HTR-8/SVneo (cell line): ENCODE results near the gene DNAJC25.
A peak's percentile ranks its signal among the peaks of the same experiment; 100 is the strongest.

Experiments
- DNase-seq: peaks from one replicate; pipeline ENCODE4 v3.0.0; 2011; ENCODE audit warnings: low spot score, mixed read lengths; ENCODE audit not compliant: insufficient read length
- FAIRE-seq: peaks from 2 replicates; lab custom pipeline; 2011; peaks lifted over from hg19 to GRCh38; lab: Jason Lieb, UNC

The DNAJC25 gene

GRCh38 chr9:111622626-111623025, 8.5 kb upstream of the DNAJC25 start:
- FAIRE-seq: no peak
- peak; percentile 53 for DNase-seq

DNA sequence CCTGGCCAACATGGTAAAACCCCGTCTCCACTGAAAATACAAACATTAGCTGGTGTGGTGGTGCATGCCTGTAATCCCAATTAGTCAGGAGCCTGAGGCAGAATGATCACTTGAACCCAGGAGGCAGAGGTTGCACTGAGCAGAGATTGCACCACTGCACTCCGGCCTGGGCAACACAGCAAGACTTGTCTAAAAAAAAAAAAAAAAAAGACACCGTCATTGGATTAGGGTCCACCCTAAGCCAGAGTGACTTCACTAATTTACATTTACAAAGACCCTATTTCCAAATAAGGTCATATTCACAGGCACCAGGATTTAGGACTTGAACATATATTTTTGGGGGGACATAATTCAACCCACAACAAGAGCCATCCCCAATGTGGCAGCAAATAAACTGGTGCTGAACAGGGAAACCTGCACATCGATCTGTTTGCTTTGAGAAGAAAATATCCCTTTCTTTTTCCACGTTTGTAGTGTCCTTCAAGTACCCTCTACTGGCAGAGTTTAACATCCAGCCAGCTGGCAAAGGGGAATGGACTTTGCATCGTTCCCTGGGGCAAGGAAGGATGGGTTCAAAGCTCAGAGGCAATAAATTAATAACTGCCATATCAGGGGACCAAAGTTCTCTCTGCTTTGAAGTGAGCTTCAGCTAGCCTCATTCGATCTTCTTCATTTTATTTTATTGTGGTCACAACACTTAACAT, 3.7 kb upstream of the DNAJC25 start:
- FAIRE-seq: no peak
- no peak for DNase-seq

DNA sequence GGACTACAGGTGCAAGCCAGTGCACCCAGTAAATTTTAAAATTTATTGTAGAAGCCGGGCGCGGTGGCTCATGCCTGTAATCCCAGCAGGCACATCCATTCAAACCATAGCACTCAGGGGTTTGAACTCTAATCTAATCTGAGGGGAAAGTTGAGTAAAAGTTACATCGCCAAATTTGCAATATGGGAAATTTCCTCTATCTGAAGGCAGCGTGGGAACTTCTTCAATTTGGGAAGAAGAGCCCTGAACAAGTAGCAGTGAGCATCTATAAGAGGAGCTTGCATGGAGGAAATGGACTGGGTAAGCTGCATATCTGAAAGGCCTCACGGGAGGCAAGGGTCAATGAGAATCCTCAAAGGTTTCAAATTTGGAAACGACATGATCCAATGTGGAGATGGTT, 2.7 kb upstream of the DNAJC25 start:
- DNase-seq: no peak

GRCh38 chr9:111630182-111630963, 761 bp upstream of the DNAJC25 start:
- no peak for FAIRE-seq

More for the DNA sequence above, 2.7 kb upstream of the DNAJC25 start:
- no peak for FAIRE-seq

DNA sequence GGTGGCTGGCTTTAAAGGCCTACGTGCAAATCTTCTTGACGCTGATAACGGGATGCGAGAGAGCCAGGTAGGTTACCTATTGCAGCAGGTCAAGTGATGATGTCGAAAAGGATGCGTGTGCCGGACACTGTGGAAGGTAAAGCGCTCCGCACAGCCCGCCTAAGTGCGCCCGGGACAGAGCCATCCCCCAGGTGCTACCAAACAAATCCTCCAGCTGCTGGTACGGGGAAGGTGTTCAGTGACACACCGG, 245 bp upstream of the DNAJC25 start:
- FAIRE-seq (no peak), DNase-seq (no peak)

More at GRCh38 chr9:111630182-111630963, 761 bp upstream of the DNAJC25 start:
- no peak for DNase-seq

DNA sequence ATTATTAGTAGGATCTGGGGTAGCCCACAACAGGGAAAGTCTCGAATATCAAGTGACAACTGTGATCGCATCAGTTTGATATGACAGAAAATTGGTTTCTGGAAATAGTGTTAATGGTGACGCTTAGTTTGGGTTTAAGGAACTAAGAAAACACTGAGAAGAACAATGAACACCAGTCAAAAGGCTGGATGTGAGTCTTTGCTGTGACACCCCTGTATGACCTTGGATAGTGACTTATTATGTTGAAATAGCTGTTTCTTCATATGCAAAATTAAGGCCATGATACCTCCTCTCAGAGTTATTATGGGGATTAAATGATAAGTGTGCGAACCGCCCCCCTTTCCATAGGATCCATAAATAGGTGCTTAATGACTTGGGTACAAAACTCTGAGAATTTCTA, 926 bp downstream of the DNAJC25 start:
- DNase-seq (no peak), FAIRE-seq (no peak)

- DNase-seq: no peak
- no peak for FAIRE-seq
Observed at GRCh38 chr9:111632695-111633388, 1.7 kb downstream of the DNAJC25 start.

GRCh38 chr9:111633389-111633736, 2.2 kb downstream of the DNAJC25 start:
- FAIRE-seq (no peak), DNase-seq (no peak)

DNA sequence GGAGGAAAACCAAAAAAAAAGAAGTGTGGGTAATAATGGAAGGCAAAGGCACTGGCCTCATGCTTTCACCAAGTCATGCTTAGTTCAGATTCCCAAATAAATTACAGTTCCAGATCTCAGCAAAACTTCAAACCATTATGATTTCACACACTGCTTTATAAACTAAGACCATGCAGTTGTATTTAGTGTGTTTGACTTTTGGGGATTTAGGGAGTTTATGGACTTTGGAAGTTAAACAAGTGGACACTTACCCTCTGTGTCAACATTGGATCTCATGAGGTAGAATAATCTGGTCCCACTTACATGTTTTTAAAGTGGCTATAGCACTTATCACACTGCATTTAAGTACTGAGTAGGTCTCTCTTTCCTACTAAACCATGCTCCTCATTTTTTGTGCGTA, 3.7 kb downstream of the DNAJC25 start:
- DNase-seq (no peak), FAIRE-seq (no peak)

DNA sequence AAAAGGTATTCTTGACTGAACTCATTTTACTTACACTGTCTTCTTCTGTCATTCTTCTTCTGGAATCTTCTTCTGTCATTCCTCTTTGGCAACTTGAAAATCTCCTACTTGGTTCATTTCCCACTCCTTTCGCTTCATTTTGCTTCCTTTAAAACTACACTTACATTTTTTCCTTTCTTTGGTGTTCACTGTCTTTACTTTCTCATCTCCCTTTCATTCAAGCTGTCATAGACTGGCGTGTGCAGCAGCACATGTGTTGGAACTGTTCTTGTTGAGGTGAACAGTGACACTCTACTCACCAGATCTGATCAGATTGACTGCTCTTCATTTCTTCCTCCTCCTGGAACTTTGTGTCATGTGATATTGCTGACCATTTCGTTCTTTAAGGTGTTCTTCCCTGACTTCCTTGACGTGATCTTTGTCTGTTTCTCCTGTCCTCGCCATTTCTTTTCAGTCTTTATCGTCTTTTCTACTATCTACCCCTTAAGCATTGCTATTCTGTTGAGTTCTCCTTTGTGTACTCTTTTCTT, 6.4 kb downstream of the DNAJC25 start:
- FAIRE-seq (no peak), DNase-seq (no peak)

- FAIRE-seq: no peak
- DNase-seq: no peak
Observed at GRCh38 chr9:111644195-111644772, 13.2 kb downstream of the DNAJC25 start.

DNA sequence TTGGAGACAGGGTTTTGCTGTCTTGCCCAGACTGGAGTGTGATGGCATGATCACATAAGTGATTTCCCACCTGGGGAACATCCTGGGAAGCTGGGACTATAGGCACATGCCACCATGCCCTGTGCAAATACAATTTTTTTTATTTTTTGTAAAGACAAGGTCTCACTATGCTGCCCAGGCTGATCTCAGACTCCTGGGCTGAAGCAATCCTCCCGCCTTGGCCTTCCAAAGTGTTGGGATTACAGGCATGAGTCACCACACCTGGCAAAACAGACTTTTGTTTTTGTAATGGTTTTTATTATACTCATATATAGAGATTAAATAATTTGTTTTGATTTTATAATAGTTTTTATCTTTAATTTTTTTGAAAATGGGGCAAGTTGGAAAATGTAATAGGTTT, 14.7 kb downstream of the DNAJC25 start:
- no peak for DNase-seq
- no peak for FAIRE-seq

GRCh38 chr9:111646417-111646816, 15.3 kb downstream of the DNAJC25 start:
- DNase-seq (no peak), FAIRE-seq (no peak)

DNA sequence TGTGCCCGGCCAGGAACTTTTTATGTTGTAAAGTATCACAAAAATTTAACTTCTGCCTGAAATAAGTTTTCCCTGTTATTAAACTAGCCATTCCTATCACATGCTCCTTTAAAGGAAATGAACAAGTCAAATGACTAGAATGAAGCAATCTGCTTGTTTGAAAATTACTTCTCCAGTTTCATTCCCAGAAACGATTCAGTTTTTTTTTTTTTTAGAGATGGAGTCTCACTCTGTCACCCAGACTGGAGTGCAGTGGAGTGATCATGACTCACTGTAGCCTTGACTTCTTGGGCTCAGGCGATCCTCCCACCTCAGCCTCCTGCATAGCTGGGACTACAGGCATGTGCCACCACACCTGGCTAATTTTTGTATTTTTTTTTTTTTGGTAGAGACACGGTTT, 16.9 kb downstream of the DNAJC25 start:
- DNase-seq (no peak), FAIRE-seq (no peak)

DNA sequence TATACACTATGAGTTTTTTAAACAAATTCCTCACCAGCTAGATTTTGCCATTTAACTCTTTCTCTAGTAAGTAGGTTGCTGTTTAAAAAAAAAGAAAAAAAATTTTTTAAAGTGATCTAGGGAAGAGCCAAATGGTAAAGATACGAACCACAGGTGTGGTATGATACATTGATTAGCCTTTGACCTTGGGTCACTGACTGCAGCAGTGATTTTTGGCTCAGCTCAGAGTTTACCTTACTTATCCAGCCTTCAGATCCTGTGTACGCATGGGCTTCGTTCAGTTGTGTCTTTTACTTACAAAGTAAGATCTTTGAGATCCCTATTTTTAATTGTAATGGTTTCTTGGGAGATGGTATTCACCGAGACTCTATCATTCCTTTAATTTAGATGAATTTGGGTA, 17.9 kb downstream of the DNAJC25 start:
- no peak for FAIRE-seq
- no peak for DNase-seq

DNA sequence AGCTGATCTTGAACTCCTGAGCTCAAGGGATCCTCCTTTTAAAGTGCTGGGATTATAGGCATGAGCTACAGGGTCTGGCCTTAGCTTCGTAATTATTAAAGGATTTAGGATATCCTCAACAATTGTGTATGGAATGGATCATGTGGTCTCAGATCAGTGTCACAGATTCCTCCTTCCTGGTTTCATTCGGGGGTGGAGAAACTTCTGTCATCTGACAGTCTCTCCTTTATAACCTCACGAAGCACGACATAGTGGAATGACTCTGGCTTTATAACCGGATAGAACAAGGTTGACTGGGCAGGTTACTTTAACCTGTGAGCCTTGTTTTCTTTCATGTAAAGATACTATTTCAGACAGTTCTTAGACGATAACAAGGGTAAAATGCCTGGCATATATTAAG, 25.9 kb downstream of the DNAJC25 start:
- FAIRE-seq: no peak

GRCh38 chr9:111658943-111659342, 27.8 kb downstream of the DNAJC25 start:
- FAIRE-seq: no peak

More for the DNA sequence above, 25.9 kb downstream of the DNAJC25 start:
- DNase-seq: no peak

GRCh38 chr9:111659691-111660090, 28.6 kb downstream of the DNAJC25 start:
- FAIRE-seq (no peak), DNase-seq (no peak)

More at GRCh38 chr9:111658943-111659342, 27.8 kb downstream of the DNAJC25 start:
- no peak for DNase-seq

DNA sequence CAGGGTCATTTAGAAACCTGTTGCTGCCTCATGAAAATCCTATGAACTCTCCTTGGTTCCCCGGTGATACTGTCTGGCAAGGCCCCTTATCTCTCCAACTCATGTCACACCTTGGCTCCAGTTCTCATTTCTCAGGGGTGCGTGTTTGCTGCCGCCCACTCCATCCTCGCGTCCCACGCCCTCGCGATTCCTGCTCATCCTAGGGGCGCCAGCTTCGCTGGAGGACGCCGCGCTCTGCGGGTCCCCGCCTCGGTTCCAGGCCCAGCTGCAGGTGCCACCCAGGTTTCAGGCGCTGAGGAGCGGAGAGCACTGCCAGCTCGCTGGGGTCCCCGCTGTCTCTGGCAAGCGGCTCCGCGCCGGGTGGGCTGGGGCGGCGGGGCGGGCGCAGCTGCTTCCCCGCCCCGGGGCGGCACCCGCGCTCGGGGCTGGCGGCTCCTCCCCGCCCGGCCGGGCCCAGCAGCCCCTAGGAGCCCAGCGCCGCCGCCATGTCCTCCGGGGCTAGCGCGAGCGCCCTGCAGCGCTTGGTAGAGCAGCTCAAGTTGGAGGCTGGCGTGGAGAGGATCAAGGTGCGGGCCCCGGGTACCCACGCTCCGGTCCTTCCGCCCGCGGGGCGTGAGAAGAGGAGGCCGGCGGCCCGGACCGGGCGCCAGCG, 30.1 kb downstream of the DNAJC25 start, which contains the start of gene GNG10:
Gene GNG10 (plus strand): TSS at position 456 of the 652 bp plus-strand sequence. CDS start 30 bp downstream, at position 486.
- peak; percentile 64 for DNase-seq
- no peak for FAIRE-seq
